ENCODE measurements around the gene C3orf20. TPM values are rescaled to one million over a fixed set of nuclear protein-coding genes. Genes with fewer than 3 reads are reported as not detected.

The C3orf20 gene
- total and polyA plus RNA-seq, 2 experiments from 2014 or later, result not detected

GRCh38 chr3:14771593-14772497 is 96.9 kb downstream of the C3orf20 start (continued):
- TF ChIP-seq ZNF462 (CRISPR knock-in tag; IDR thresholded peaks at IDR 0.05) (no peak), POLR2AphosphoS5 (IDR thresholded peaks at IDR 0.05; ENCODE audit: low read depth) (no peak), ZNF331 (CRISPR knock-in tag; IDR thresholded peaks at IDR 0.05; ENCODE audit: low read depth) (no peak), JUNB (IDR thresholded peaks at IDR 0.05; ENCODE audit: unreplicated experiment) (no peak)

- Mint-ChIP-seq H3K9me3 (no peaks in the 10 kb centered on the region), H3K27me3 (ENCODE audit: insufficient read depth, low read depth, poor library complexity) (peaks cover 24% of the 10 kb centered on the region), H3K27ac (no peak overlapping the region), H3K36me3 (ENCODE audit: low read depth) (no peaks in the 10 kb centered on the region; the same call in 2 of the 3 replicates), H3K4me1 (peaks cover 16% of the 10 kb centered on the region), H3K4me3 (no peak overlapping the region)
- H3K79me2 ChIP-seq (replicated peaks; ENCODE audit: insufficient read depth), result no peaks in the 10 kb centered on the region
- ATAC-seq (no peak), DNase-seq (ENCODE audit: low spot score) (no peak)
- no peak overlapping the region for H3K27ac ChIP-seq (ENCODE audit: low read depth)
- no peak overlapping the region for H3K4me3 ChIP-seq
- no peaks in the 10 kb centered on the region for H3F3A ChIP-seq (replicated peaks; ENCODE audit: low read depth)
- H2AFZ ChIP-seq, result peak overlapping the region; percentile 96
- H4K20me1 ChIP-seq (replicated peaks; ENCODE audit: insufficient read depth), result no peaks in the 10 kb centered on the region
- no peaks in the 10 kb centered on the region for H3K27me3 ChIP-seq (ENCODE audit: insufficient read depth)
- peaks cover 9% of the 10 kb centered on the region for H3K4me1 ChIP-seq (ENCODE audit: insufficient read depth)
- no peaks in the 10 kb centered on the region for H3K36me3 ChIP-seq (ENCODE audit: insufficient read depth)
- no peak overlapping the region for H3K4me2 ChIP-seq
- H3K9me2 ChIP-seq (ENCODE audit: insufficient read depth), result no peaks in the 10 kb centered on the region
- TF ChIP-seq REST (IDR thresholded peaks at IDR 0.05; ENCODE audit: unreplicated experiment), result no peak
Measured at GRCh38 chr3:14772533-14773138, 97.7 kb downstream of the C3orf20 start.
